Activated T-cell treated with anti-CD3 and anti-CD28 coated beads, Interleukin-2, amount 50 U/mL, for 48 hours (primary cell): ENCODE data around the gene MYL12B.
"Not testable (repeated sequence)": the region's sequence is repeated elsewhere in the genome, so short reads cannot be mapped to it uniquely, and the experiment has no call there.

ENCODE experiments used
- DNase-seq, 2 experiments: peaks; one replicate each; pipeline ENCODE4 v3.0.0-alpha.2; 2020

Gene MYL12B

GRCh38 chr18:3261373-3262233 lies at the start of gene MYL12B:
TSS of gene MYL12B (plus strand) at chr18:3262133. CDS start at chr18:3272899, 10,766 bp downstream.
- peak; percentile 85 to 86 for DNase-seq

GRCh38 chr18:3212657-3213056 lies 49.3 kb upstream of the MYL12B start:
- DNase-seq, result no peak

GRCh38 chr18:3213300-3214059 lies 48.5 kb upstream of the MYL12B start:
- DNase-seq, result no peak

GRCh38 chr18:3214855-3215637 lies 46.9 kb upstream of the MYL12B start:
- DNase-seq, result no peak

GRCh38 chr18:3216987-3217386 lies 44.9 kb upstream of the MYL12B start:
- DNase-seq, result no peak

GRCh38 chr18:3217948-3218647 lies 43.8 kb upstream of the MYL12B start:
- DNase-seq, result no peak

GRCh38 chr18:3218819-3219218 lies 43.1 kb upstream of the MYL12B start:
- no peak for DNase-seq

GRCh38 chr18:3219241-3219630 lies 42.7 kb upstream of the MYL12B start:
- DNase-seq, result no peak

GRCh38 chr18:3219631-3220335 lies 42.1 kb upstream of the MYL12B start, which contains the start of gene MYOM1:
TSS of gene MYOM1 (minus strand) at chr18:3219968. CDS start at chr18:3215223, 4,745 bp downstream.
- DNase-seq, result no peak

GRCh38 chr18:3220868-3221267 lies 41.1 kb upstream of the MYL12B start:
- DNase-seq, result not testable (repeated sequence)

- no peak for DNase-seq
Measured at GRCh38 chr18:3221496-3221895, 40.4 kb upstream of the MYL12B start.

- no peak for DNase-seq
Measured at GRCh38 chr18:3223356-3223755, 38.6 kb upstream of the MYL12B start.

- DNase-seq, result no peak
Measured at GRCh38 chr18:3224223-3224622, 37.7 kb upstream of the MYL12B start.

- DNase-seq, result no peak
Measured at GRCh38 chr18:3225588-3225987, 36.3 kb upstream of the MYL12B start.

GRCh38 chr18:3226048-3226447 lies 35.9 kb upstream of the MYL12B start:
- DNase-seq, result no peak

GRCh38 chr18:3230401-3231334 lies 31.3 kb upstream of the MYL12B start:
- no peak for DNase-seq

- no peak for DNase-seq
Measured at GRCh38 chr18:3233004-3233403, 28.9 kb upstream of the MYL12B start.

GRCh38 chr18:3233433-3234168 lies 28.3 kb upstream of the MYL12B start:
- no peak for DNase-seq

GRCh38 chr18:3234457-3234856 lies 27.5 kb upstream of the MYL12B start:
- DNase-seq, result no peak

GRCh38 chr18:3235846-3236245 lies 26.1 kb upstream of the MYL12B start:
- no peak for DNase-seq
